Measurements from ENCODE around the gene PREX1.

- no peak for TF ChIP-seq CTCF (conservative IDR thresholded peaks at IDR 0.05; ENCODE audit: low read length)
- no peak for TF ChIP-seq EZH2phosphoT487 (IDR thresholded peaks at IDR 0.05; ENCODE audit: borderline replicate concordance, low read depth, low read length)
Measured at GRCh38 chr20:48802216-48802615, 25.6 kb downstream of the PREX1 start.

All from OCI-LY7 (cell line).